AG09309 (cell line): ENCODE results near the gene CTAGE8.
"Not testable (repeated sequence)": the region's sequence is repeated elsewhere in the genome, so short reads cannot be mapped to it uniquely, and the experiment has no call there.

Source experiments
- DNase-seq: peaks from one replicate; pipeline ENCODE4 v3.0.0-alpha.2; 2010; ENCODE audit warnings: low read depth
- H3K4me3 ChIP-seq: 2 replicates; pipeline ENCODE4 v1.5.1; 2011; ENCODE audit warnings: mild to moderate bottlenecking, low read depth, low read length, moderate library complexity; ENCODE audit not compliant: control insufficient read depth
- CTCF ChIP-seq: IDR thresholded peaks from 2 replicates; pipeline ENCODE4 v1.5.1; 2011; ENCODE audit warnings: mild to moderate bottlenecking, low read depth, low read length, inconsistent platforms; ENCODE audit not compliant: insufficient read depth, control insufficient read depth; ENCODE audit errors: missing control alignments

Gene CTAGE8

GRCh38 chr7:144262128-144262527 lies 7.0 kb downstream of the CTAGE8 start:
- not testable (repeated sequence) for DNase-seq

GRCh38 chr7:144259067-144259466 lies 10.0 kb downstream of the CTAGE8 start:
- not testable (repeated sequence) for DNase-seq, H3K4me3 ChIP-seq

More at GRCh38 chr7:144262128-144262527, 7.0 kb downstream of the CTAGE8 start:
- H3K4me3 ChIP-seq: not testable (repeated sequence)

DNA sequence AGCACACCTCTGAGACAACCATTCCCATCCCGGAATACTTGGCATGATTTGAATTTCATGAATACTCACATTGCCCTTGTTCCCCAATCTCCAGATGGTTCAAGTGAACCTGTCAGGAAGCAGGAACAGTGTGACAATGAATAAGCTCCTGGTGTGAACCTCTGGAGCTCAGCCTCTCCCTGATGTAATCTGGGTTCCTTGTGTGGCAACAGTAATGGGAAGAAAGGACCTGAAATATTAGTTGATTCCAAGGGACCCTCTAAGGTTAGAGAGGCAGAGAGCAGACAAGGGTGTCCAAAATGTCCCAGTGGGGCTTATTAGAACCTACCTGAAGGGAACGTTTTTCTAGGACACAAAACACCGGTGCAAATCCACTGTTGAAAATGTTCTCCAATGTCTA lies 13.0 kb downstream of the CTAGE8 start:
- DNase-seq: no peak
- no peak for TF ChIP-seq CTCF

DNA sequence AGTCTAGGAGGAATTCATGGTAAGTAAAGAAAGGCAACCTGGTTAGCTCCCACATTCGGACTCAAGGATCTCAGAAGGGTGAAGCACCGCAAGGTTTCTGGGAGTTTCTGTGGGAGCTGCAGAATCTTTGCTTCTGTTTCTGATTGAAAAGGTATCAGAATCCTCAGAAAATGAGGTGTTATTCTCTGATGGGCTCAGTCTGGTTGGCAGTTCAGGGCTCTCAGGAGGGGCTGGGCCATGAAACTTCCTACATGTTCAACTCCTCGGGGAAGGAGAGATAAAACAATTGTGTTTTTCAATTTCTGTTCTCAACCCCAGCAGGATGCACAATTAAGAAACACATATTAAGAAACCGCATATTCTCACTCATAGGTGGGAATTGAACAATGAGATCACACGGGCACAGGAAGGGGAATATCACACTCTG lies 13.6 kb downstream of the CTAGE8 start:
- no peak for DNase-seq
- no peak overlapping the region for H3K4me3 ChIP-seq
- no peak for TF ChIP-seq CTCF

More for the DNA sequence above, 13.0 kb downstream of the CTAGE8 start:
- H3K4me3 ChIP-seq: no peak overlapping the region

- not testable (repeated sequence) for H3K4me3 ChIP-seq, DNase-seq
Observed at GRCh38 chr7:144252307-144252706, 16.8 kb downstream of the CTAGE8 start.

- not testable (repeated sequence) for DNase-seq, H3K4me3 ChIP-seq
Observed at GRCh38 chr7:144247674-144248330, 21.3 kb downstream of the CTAGE8 start.

- DNase-seq, H3K4me3 ChIP-seq: not testable (repeated sequence)
Observed at GRCh38 chr7:144246967-144247366, 22.1 kb downstream of the CTAGE8 start.

- H3K4me3 ChIP-seq, DNase-seq: not testable (repeated sequence)
Observed at GRCh38 chr7:144245372-144245771, 23.7 kb downstream of the CTAGE8 start.

GRCh38 chr7:144239365-144239764 lies 29.7 kb downstream of the CTAGE8 start, which contains the start of gene OR2A42:
Gene OR2A42 (minus strand): TSS chr7:144239605. CDS start chr7:144232843, 6,762 bp downstream.
- not testable (repeated sequence) for H3K4me3 ChIP-seq, DNase-seq

GRCh38 chr7:144238530-144239082 lies 30.5 kb downstream of the CTAGE8 start:
- not testable (repeated sequence) for DNase-seq, H3K4me3 ChIP-seq

DNA sequence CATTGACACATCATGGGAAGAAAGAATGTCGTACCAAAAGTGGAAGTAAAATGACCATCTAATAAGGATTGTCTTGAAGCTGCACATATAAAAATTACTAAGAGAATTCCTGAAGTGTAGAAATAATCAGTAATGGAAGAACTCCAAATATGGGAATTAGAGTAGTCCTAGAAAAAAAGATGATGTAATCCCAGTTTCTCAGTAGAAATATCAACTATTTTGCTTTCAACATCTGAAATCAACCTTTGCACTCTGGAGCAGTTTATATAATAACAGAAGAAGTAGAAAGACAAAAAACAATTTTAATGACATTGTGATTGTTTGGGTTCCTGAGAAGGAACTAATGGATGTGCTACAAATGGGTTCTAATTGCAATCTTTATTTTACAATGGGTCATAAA lies 36.0 kb downstream of the CTAGE8 start:
- DNase-seq, H3K4me3 ChIP-seq: not testable (repeated sequence)

- not testable (repeated sequence) for DNase-seq
Observed at GRCh38 chr7:144231027-144231426, 38.1 kb downstream of the CTAGE8 start.

GRCh38 chr7:144228810-144229209 lies 40.3 kb downstream of the CTAGE8 start:
- not testable (repeated sequence) for DNase-seq, H3K4me3 ChIP-seq

More at GRCh38 chr7:144231027-144231426, 38.1 kb downstream of the CTAGE8 start:
- H3K4me3 ChIP-seq: not testable (repeated sequence)

DNA sequence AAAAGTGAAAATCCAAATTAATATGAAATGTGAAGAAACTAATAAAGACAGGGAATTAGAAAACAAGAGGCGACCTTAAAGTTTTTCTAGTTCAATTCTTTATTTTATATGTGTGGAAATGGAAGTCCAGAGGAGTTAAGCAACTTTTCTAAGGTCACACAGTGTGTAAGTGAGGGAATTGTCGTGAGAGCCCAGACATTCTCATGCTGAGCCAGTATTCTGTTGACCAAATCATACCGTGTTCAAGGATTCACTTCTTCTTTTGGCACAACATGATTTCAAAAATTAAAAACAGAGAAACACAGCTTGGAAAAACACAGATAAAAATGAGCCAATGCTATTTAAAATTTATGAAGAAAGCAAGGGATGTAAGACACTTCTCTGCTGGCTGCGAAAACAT lies 42.2 kb downstream of the CTAGE8 start:
- not testable (repeated sequence) for H3K4me3 ChIP-seq, DNase-seq

GRCh38 chr7:144223675-144224074 lies 45.4 kb downstream of the CTAGE8 start:
- not testable (repeated sequence) for H3K4me3 ChIP-seq, DNase-seq

DNA sequence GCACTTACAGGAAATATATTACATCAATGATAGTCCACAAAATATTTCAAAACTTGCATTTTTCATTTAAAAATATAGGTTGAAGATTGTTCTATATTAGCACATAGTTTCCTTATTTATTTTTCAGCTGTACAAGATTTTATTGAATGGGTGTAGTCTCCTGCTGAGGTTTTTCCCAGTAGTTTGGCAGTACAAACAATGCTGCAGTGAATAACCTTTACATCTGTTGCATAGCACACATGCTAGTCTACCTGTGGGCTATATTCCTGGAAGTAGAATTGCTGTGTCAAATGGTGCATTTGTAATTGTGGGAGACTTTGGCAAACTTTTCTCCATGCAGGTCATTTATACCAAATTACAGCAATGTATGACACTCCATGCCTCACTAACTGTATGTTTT lies 48.6 kb downstream of the CTAGE8 start:
- not testable (repeated sequence) for DNase-seq, H3K4me3 ChIP-seq

DNA sequence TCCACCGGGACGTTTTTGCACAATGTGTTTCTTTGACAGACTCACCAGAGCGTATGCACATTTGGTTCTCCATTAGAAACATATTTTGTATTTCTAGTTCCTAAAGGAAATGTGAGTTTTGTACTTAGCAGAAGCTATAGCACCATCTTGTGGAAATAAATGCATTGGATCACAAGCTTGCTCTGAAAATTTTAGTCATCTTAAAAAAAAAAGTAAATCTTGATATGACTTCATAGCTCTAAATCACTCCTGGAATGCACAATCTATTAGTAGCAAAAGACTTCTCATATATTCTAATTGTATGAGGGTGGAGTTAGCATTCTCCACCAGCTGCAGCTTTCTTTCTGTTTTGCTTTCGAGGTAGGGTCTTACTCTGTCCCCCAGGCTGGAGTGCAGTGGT lies 49.9 kb downstream of the CTAGE8 start:
- not testable (repeated sequence) for DNase-seq, H3K4me3 ChIP-seq
